Vagina (tissue), 2 donors: Measurements from ENCODE around the gene PRKCE.

ENCODE experiments used
- POLR2A ChIP-seq, 2 donors: fragments of 450-650 bp; IDR thresholded peaks; one replicate each; pipeline ENCODE4 v1.6.1; 2017; ENCODE audit warnings: antibody characterized with exemption in 2 of 2, mild to moderate bottlenecking in 2 of 2, moderate library complexity in 2 of 2
- TF ChIP-seq, protein P1 (sequence below), 3 experiments: fragments of 450-650 bp in 2 of 3; fragments of 200-600 bp in 1 of 3; sonication (generic) in 1 of 3; IDR thresholded peaks; one replicate each; pipeline ENCODE4 v1.5.1; 2017 to 2019; ENCODE audit warnings: antibody characterized with exemption in 3 of 3, mild to moderate bottlenecking in 2 of 3, moderate library complexity in 2 of 3

GRCh38 chr2:45852450-45853150 is 201.1 kb downstream of the PRKCE start:
- TF ChIP-seq POLR2A (IDR thresholded peaks at IDR 0.05), result no peak
- TF ChIP-seq, protein P1, sequence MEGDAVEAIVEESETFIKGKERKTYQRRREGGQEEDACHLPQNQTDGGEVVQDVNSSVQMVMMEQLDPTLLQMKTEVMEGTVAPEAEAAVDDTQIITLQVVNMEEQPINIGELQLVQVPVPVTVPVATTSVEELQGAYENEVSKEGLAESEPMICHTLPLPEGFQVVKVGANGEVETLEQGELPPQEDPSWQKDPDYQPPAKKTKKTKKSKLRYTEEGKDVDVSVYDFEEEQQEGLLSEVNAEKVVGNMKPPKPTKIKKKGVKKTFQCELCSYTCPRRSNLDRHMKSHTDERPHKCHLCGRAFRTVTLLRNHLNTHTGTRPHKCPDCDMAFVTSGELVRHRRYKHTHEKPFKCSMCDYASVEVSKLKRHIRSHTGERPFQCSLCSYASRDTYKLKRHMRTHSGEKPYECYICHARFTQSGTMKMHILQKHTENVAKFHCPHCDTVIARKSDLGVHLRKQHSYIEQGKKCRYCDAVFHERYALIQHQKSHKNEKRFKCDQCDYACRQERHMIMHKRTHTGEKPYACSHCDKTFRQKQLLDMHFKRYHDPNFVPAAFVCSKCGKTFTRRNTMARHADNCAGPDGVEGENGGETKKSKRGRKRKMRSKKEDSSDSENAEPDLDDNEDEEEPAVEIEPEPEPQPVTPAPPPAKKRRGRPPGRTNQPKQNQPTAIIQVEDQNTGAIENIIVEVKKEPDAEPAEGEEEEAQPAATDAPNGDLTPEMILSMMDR (IDR thresholded peaks at IDR 0.05), result no peak
